SK-N-SH (cell line): Measurements from ENCODE around the gene BMX. TPM values are rescaled to one million over a fixed set of nuclear protein-coding genes. Genes with fewer than 3 reads are reported as not detected.

ENCODE experiments used
- CTCF ChIA-PET: fragments of 300-600, 350-600 bp; formaldehyde crosslinking; extraction: SDS; loops from one replicate; lab custom pipeline; 2021; lab: Yijun Ruan, JAX
- POLR2A ChIA-PET: fragments of 350-600 bp; sonication (Branson Sonifier 250); formaldehyde crosslinking; extraction: SDS; loops from one replicate; lab custom pipeline; 2020; ENCODE audit warnings: antibody characterized with exemption, inconsistent platforms; lab: Yijun Ruan, JAX
- DNase-seq: peaks from one replicate; pipeline ENCODE4 v3.0.0; 2012
- H2AFZ ChIP-seq: fragments of 200-600 bp; sonication (generic); 2 replicates; pipeline ENCODE4 v1.8.1; 2016; ENCODE audit warnings: antibody characterized with exemption, mild to moderate bottlenecking, low read depth
- H3F3A ChIP-seq: fragments of 200-600 bp; sonication (generic); replicated peaks from 2 replicates; pipeline ENCODE3; 2016; ENCODE audit warnings: antibody characterized with exemption, mild to moderate bottlenecking; ENCODE audit not compliant: insufficient read depth
- H3K27ac ChIP-seq, 2 experiments: fragments of 200-500 bp in 1 of 2; fragments of 200-600 bp in 1 of 2; sonication (Bioruptor generic) in 1 of 2; sonication (generic), shearing (Covaris generic) in 1 of 2; 2 replicates each; pipeline versions ENCODE4 v1.5.1 to v1.6.1; 2014 to 2016; ENCODE audit warnings: low read depth in 2 of 2, inconsistent platforms in 1 of 2, low read length in 1 of 2, mild to moderate bottlenecking in 1 of 2, mixed read lengths in 1 of 2
- H3K27me3 ChIP-seq: fragments of 200-600 bp; sonication (generic), shearing (Covaris generic); 2 replicates; pipeline ENCODE4 v1.6.1; 2016; ENCODE audit warnings: mixed run types; ENCODE audit not compliant: insufficient read depth
- H3K36me3 ChIP-seq, 2 experiments: fragments of 200-500 bp in 1 of 2; fragments of 200-600 bp in 1 of 2; sonication (Bioruptor generic) in 1 of 2; sonication (generic) in 1 of 2; replicated peaks in 1 of 2; 2 replicates each; pipeline versions ENCODE3 to v1.5.1; 2014 to 2016; ENCODE audit warnings: low read length in 1 of 2, mild to moderate bottlenecking in 1 of 2; ENCODE audit not compliant: insufficient read depth in 2 of 2, control insufficient read depth in 1 of 2
- H3K4me1 ChIP-seq, 2 experiments: fragments of 200-500 bp in 1 of 2; fragments of 200-600 bp in 1 of 2; sonication (Bioruptor generic) in 1 of 2; sonication (generic), shearing (Covaris generic) in 1 of 2; 2 replicates each; pipeline versions ENCODE4 v1.5.1 to v1.6.1; 2014 to 2016; ENCODE audit warnings: low read depth in 1 of 2, low read length in 1 of 2, mixed run types in 1 of 2; ENCODE audit not compliant: insufficient read depth in 2 of 2, control insufficient read depth in 1 of 2
- H3K4me2 ChIP-seq: fragments of 200-600 bp; sonication (generic), shearing (Covaris generic); 2 replicates; pipeline ENCODE4 v1.6.1; 2017; ENCODE audit warnings: mixed run types
- H3K4me3 ChIP-seq, 2 experiments: fragments of 200-500 bp in 1 of 2; fragments of 200-600 bp in 1 of 2; sonication (Bioruptor generic) in 1 of 2; sonication (generic), shearing (Covaris generic) in 1 of 2; 2 replicates each; pipeline versions ENCODE4 v1.5.1 to v1.8.1; 2014 to 2016; ENCODE audit warnings: low read depth in 2 of 2, inconsistent platforms in 1 of 2, low read length in 1 of 2, mild to moderate bottlenecking in 1 of 2, mixed read lengths in 1 of 2, moderate library complexity in 1 of 2
- H3K79me2 ChIP-seq: fragments of 200-600 bp; sonication (generic); 2 replicates; pipeline ENCODE4 v1.8.1; 2017; ENCODE audit warnings: mild to moderate bottlenecking; ENCODE audit not compliant: insufficient read depth
- H3K9ac ChIP-seq: fragments of 200-600 bp; sonication (generic); 2 replicates; pipeline ENCODE4 v1.6.1; 2017; ENCODE audit warnings: mixed run types
- H3K9me2 ChIP-seq: fragments of 200-600 bp; sonication (generic); 2 replicates; pipeline ENCODE4 v1.6.1; 2017; ENCODE audit warnings: mixed run types
- H3K9me3 ChIP-seq: fragments of 200-600 bp; sonication (generic); 2 replicates; pipeline ENCODE4 v1.6.1; 2017; ENCODE audit warnings: mixed run types, mild to moderate bottlenecking, moderate library complexity
- H4K20me1 ChIP-seq: fragments of 200-600 bp; sonication (generic); 2 replicates; pipeline ENCODE4 v1.6.1; 2017; ENCODE audit warnings: mild to moderate bottlenecking, mixed run types; ENCODE audit not compliant: insufficient read depth
- ELF1 ChIP-seq: IDR thresholded peaks from 2 replicates; pipeline ENCODE4 v1.4.0; 2012
- EP300 ChIP-seq, 2 experiments: IDR thresholded peaks; 2 replicates each; pipeline versions ENCODE4 v1.4.0 to v1.6.1; 2012; ENCODE audit warnings: borderline replicate concordance in 1 of 2, low read depth in 1 of 2, low read length in 1 of 2
- EZH2phosphoT487 ChIP-seq: fragments of 200-600 bp; sonication (generic); IDR thresholded peaks from 2 replicates; pipeline ENCODE4 v1.6.1; 2017; ENCODE audit warnings: low read depth, mixed run types, mild to moderate bottlenecking, antibody characterized with exemption, moderate library complexity, borderline replicate concordance
- FOSL2 ChIP-seq: IDR thresholded peaks from 2 replicates; pipeline ENCODE4 v1.4.0; 2012; ENCODE audit warnings: low read depth, mild to moderate bottlenecking, moderate library complexity, borderline replicate concordance
- GABPA ChIP-seq: IDR thresholded peaks from 2 replicates; pipeline ENCODE4 v1.4.0; 2012; ENCODE audit warnings: low read depth, mild to moderate bottlenecking
- GATA2 ChIP-seq: sonication (generic); formaldehyde crosslinking; IDR thresholded peaks from 2 replicates; pipeline ENCODE4 v1.5.0; 2020; ENCODE audit warnings: mild to moderate bottlenecking, missing genetic modification reagents
- JUND ChIP-seq: IDR thresholded peaks from 2 replicates; pipeline ENCODE4 v1.4.0; 2012
- MAX ChIP-seq: IDR thresholded peaks from 2 replicates; pipeline ENCODE4 v1.4.0; 2012; ENCODE audit warnings: low read depth
- MEF2A ChIP-seq: IDR thresholded peaks from 2 replicates; pipeline ENCODE4 v1.4.0; 2012; ENCODE audit warnings: low read depth, borderline replicate concordance
- MXI1 ChIP-seq: IDR thresholded peaks from 2 replicates; pipeline ENCODE4 v1.6.1; 2012; ENCODE audit warnings: mild to moderate bottlenecking, low read depth, low read length, improper control_type of control experiment
- PBX3 ChIP-seq: IDR thresholded peaks from 2 replicates; pipeline ENCODE4; 2012
- POLR2AphosphoS5 ChIP-seq: IDR thresholded peaks from 2 replicates; pipeline ENCODE4 v1.6.1; 2012; ENCODE audit warnings: low read depth, low read length
- RAD21 ChIP-seq: IDR thresholded peaks from 2 replicates; pipeline ENCODE4 v1.6.1; 2012; ENCODE audit warnings: mild to moderate bottlenecking, low read length
- RCOR1 ChIP-seq: fragments of 150-350 bp; IDR thresholded peaks from 2 replicates; pipeline ENCODE4 v1.6.1; 2017; ENCODE audit warnings: antibody characterized with exemption, low read length
- RFX5 ChIP-seq: IDR thresholded peaks from 2 replicates; pipeline ENCODE4 v1.6.1; 2012; ENCODE audit warnings: mild to moderate bottlenecking, improper control_type of control experiment, low read length
- SMC3 ChIP-seq: IDR thresholded peaks from 2 replicates; pipeline ENCODE4 v1.6.1; 2012; ENCODE audit warnings: low read depth, low read length, improper control_type of control experiment
- TCF12 ChIP-seq: IDR thresholded peaks from 2 replicates; pipeline ENCODE4 v1.4.0; 2012
- TEAD4 ChIP-seq: IDR thresholded peaks from 2 replicates; pipeline ENCODE4 v1.4.0; 2012; ENCODE audit warnings: mild to moderate bottlenecking, borderline replicate concordance; ENCODE audit not compliant: insufficient read depth
- USF1 ChIP-seq: IDR thresholded peaks from 2 replicates; pipeline ENCODE4 v1.4.0; 2012; ENCODE audit warnings: low read depth, borderline replicate concordance
- USF2 ChIP-seq: fragments of 150-350 bp; IDR thresholded peaks from 2 replicates; pipeline ENCODE4 v1.6.1; 2017; ENCODE audit warnings: antibody characterized with exemption, low read length, low read depth, borderline replicate concordance
- ZBTB33 ChIP-seq: IDR thresholded peaks from 2 replicates; pipeline ENCODE4 v1.4.0; 2012; ENCODE audit warnings: low read depth, borderline replicate concordance
- WGBS: methylation state at CpG from one replicate; pipeline ENCODE4 v1.1.6; 2017; ENCODE audit warnings: low lambda C conversion rate; 5-methylcytosine and 5-hydroxymethylcytosine counted together
- polyA plus RNA-seq, 3 experiments: library from polyadenylated mRNA; depleted of rRNA; stranded (reverse); fragments of >200 nt; gene quantifications; 2 replicates each; pipeline ENCODE4 v1.2.3, GENCODE V29; 2012

The BMX gene
- polyA plus RNA-seq, 1 of the 3 experiments (the other 2 are of a cell fraction) = not detected

- TF ChIP-seq GATA2 (CRISPR knock-in tag) (no peak), ZBTB33 (no peak), SMC3 (no peak), MXI1 (no peak)
These were observed 100.1 kb downstream of the BMX start, which contains the start of gene ACE2 (continued) for GRCh38 chrX:15600745-15601144.

GRCh38 chrX:15601932-15602331 lies 101.3 kb downstream of the BMX start:
- Histone ChIP-seq H3K36me3 (no peaks in the 10 kb centered on the region), H3K4me3 (no peak overlapping the region), H3K4me1 (no peaks in the 10 kb centered on the region), H3K9me3 (no peaks in the 10 kb centered on the region), H3K9me2 (no peaks in the 10 kb centered on the region), H3K79me2 (no peaks in the 10 kb centered on the region), H3F3A (no peaks in the 10 kb centered on the region), H3K27ac (no peak overlapping the region), H4K20me1 (no peaks in the 10 kb centered on the region), H3K9ac (no peak overlapping the region), H3K27me3 (no peaks in the 10 kb centered on the region; the same call in 1 of the 2 replicates), H2AFZ (no peak overlapping the region), H3K4me2 (no peak overlapping the region)
- TF ChIP-seq TEAD4 (no peak), GABPA (no peak), EZH2phosphoT487 (no peak), RCOR1 (no peak), POLR2AphosphoS5 (no peak), MEF2A (no peak), ELF1 (no peak)
- no peak for DNase-seq
- WGBS = 15% methylated on average over 3 of the region's 3 CpGs
- ChIA-PET POLR2A (no interaction called here), CTCF (no interaction called here)

- ChIA-PET POLR2A (no interaction called here), CTCF (no interaction called here)
- Histone ChIP-seq H3K4me1 (no peaks in the 10 kb centered on the region), H2AFZ (no peak overlapping the region), H3K4me2 (no peak overlapping the region), H3K27me3 (no peaks in the 10 kb centered on the region), H3K9ac (no peak overlapping the region), H3F3A (no peaks in the 10 kb centered on the region), H4K20me1 (no peaks in the 10 kb centered on the region), H3K79me2 (no peaks in the 10 kb centered on the region), H3K9me2 (no peaks in the 10 kb centered on the region), H3K36me3 (no peaks in the 10 kb centered on the region), H3K27ac (no peak overlapping the region), H3K9me3 (no peaks in the 10 kb centered on the region), H3K4me3 (no peak overlapping the region)
- no peak for DNase-seq
- 25% methylated on average over 5 of the region's 5 CpGs for WGBS
- TF ChIP-seq RAD21 (no peak), RFX5 (no peak), USF2 (no peak), POLR2AphosphoS5 (no peak), ELF1 (no peak), ZBTB33 (no peak), MAX (no peak), PBX3 (no peak), RCOR1 (no peak), EP300 (IDR thresholded peaks at IDR 0.05; ENCODE audit: borderline replicate concordance in 1 of 2, low read depth in 1 of 2, low read length in 1 of 2) (no peak), JUND (no peak), USF1 (no peak), FOSL2 (no peak), TCF12 (no peak)
These were observed 102.2 kb downstream of the BMX start for GRCh38 chrX:15602761-15603160.
